ENCODE results near the gene MED13L. TPM values are rescaled to one million over a fixed set of nuclear protein-coding genes. Genes with fewer than 3 reads are reported as not detected.

MED13L gene
- total RNA-seq, 2 experiments from 2014 or later = 42.4 to 46.0 TPM

- Mint-ChIP-seq H3K4me3 (no peak overlapping the region), H3K36me3 (ENCODE audit: low read depth) (peaks cover 11% of the 10 kb centered on the region), H3K9me3 (no peaks in the 10 kb centered on the region), H3K27me3 (ENCODE audit: low read depth) (no peaks in the 10 kb centered on the region), H3K4me1 (ENCODE audit: low read depth) (peaks cover 19% of the 10 kb centered on the region), H3K27ac (no peak overlapping the region)
- DNase-seq = no peak
- CTCF ChIA-PET = interaction anchor here (0.6 to 1.8 kb wide), 19 partner anchors 8 to 366 kb away, joined by 3 to 5 read pairs (median 4); no protein-coding TSS in a partner anchor
- intact Hi-C loops (cut with micrococcal nuclease) = loop anchor here (1.0 to 5.0 kb wide), 5 partner anchors 68 to 708 kb away; no protein-coding TSS in a partner anchor
These were observed 278.6 kb downstream of the MED13L start for GRCh38 chr12:115998794-115999478.

GRCh38 chr12:115998119-115998633 lies 279.3 kb downstream of the MED13L start:
- Mint-ChIP-seq H3K9me3 (no peaks in the 10 kb centered on the region), H3K4me1 (ENCODE audit: low read depth) (peaks cover 19% of the 10 kb centered on the region), H3K4me3 (no peak overlapping the region), H3K36me3 (ENCODE audit: low read depth) (peaks cover 14% of the 10 kb centered on the region), H3K27ac (no peak overlapping the region), H3K27me3 (ENCODE audit: low read depth) (no peaks in the 10 kb centered on the region)
- DNase-seq = peak; percentile 32
- intact Hi-C loops (cut with micrococcal nuclease) = loop anchor here (1.0 to 5.0 kb wide), 5 partner anchors 69 to 709 kb away; no protein-coding TSS in a partner anchor
- CTCF ChIA-PET = interaction anchor here (0.7 to 1.8 kb wide), 20 partner anchors 9 to 602 kb away, joined by 3 to 6 read pairs (median 4); partner anchors contain the start of gene MAP1LC3B2

- H3K4me3 Mint-ChIP-seq = no peak overlapping the region
- no peaks in the 10 kb centered on the region for H3K27me3 Mint-ChIP-seq (ENCODE audit: low read depth)
- intact Hi-C loops (cut with micrococcal nuclease) = no loop called here
- H3K9me3 Mint-ChIP-seq = no peaks in the 10 kb centered on the region
- H3K36me3 Mint-ChIP-seq (ENCODE audit: low read depth) = peaks cover 12% of the 10 kb centered on the region
- peaks cover 15% of the 10 kb centered on the region for H3K4me1 Mint-ChIP-seq (ENCODE audit: low read depth)
- CTCF ChIA-PET = interaction anchor here (0.7 to 1.0 kb wide), 2 partner anchors 71 to 278 kb away, joined by 3 read pairs; no protein-coding TSS in a partner anchor
- no peak for DNase-seq
- H3K27ac Mint-ChIP-seq = no peak overlapping the region
These were observed 283.8 kb downstream of the MED13L start for GRCh38 chr12:115993737-115994136.

- Mint-ChIP-seq H3K4me3 (no peak overlapping the region), H3K9me3 (no peaks in the 10 kb centered on the region), H3K36me3 (ENCODE audit: low read depth) (peaks cover 19% of the 10 kb centered on the region), H3K4me1 (ENCODE audit: low read depth) (peaks cover 15% of the 10 kb centered on the region), H3K27me3 (ENCODE audit: low read depth) (no peaks in the 10 kb centered on the region), H3K27ac (no peak overlapping the region)
- CTCF ChIA-PET = no interaction called here
- intact Hi-C loops (cut with micrococcal nuclease) = no loop called here
- no peak for DNase-seq
These were observed 287.3 kb downstream of the MED13L start for GRCh38 chr12:115990241-115990640.

- intact Hi-C loops (cut with micrococcal nuclease) = no loop called here
These were observed 288.6 kb downstream of the MED13L start for GRCh38 chr12:115988625-115989563.

GRCh38 chr12:115988212-115988611 lies 289.3 kb downstream of the MED13L start:
- Mint-ChIP-seq H3K4me1 (ENCODE audit: low read depth) (peaks cover 15% of the 10 kb centered on the region), H3K4me3 (no peak overlapping the region), H3K27ac (no peak overlapping the region), H3K27me3 (ENCODE audit: low read depth) (no peaks in the 10 kb centered on the region), H3K9me3 (no peaks in the 10 kb centered on the region), H3K36me3 (ENCODE audit: low read depth) (peaks cover 17% of the 10 kb centered on the region)
- CTCF ChIA-PET = interaction anchor here (1.2 to 2.1 kb wide), 3 partner anchors 10 to 153 kb away, joined by 3 to 5 read pairs (median 4); no protein-coding TSS in a partner anchor
- no peak for DNase-seq
- intact Hi-C loops (cut with micrococcal nuclease) = no loop called here

More at GRCh38 chr12:115988625-115989563, 288.6 kb downstream of the MED13L start:
- no peak overlapping the region for H3K4me3 Mint-ChIP-seq
- no peaks in the 10 kb centered on the region for H3K27me3 Mint-ChIP-seq (ENCODE audit: low read depth)
- H3K4me1 Mint-ChIP-seq (ENCODE audit: low read depth) = peaks cover 15% of the 10 kb centered on the region
- CTCF ChIA-PET = interaction anchor here (1.1 to 2.1 kb wide), 3 partner anchors 9 to 247 kb away, joined by 3 to 5 read pairs (median 5); no protein-coding TSS in a partner anchor
- H3K27ac Mint-ChIP-seq = no peak overlapping the region
- peaks cover 19% of the 10 kb centered on the region for H3K36me3 Mint-ChIP-seq (ENCODE audit: low read depth)
- DNase-seq = no peak
- no peaks in the 10 kb centered on the region for H3K9me3 Mint-ChIP-seq

GRCh38 chr12:115984616-115985015 lies 292.9 kb downstream of the MED13L start:
- DNase-seq = no peak
- intact Hi-C loops (cut with micrococcal nuclease) = no loop called here
- Mint-ChIP-seq H3K9me3 (no peaks in the 10 kb centered on the region), H3K4me3 (no peak overlapping the region), H3K27ac (no peak overlapping the region), H3K27me3 (ENCODE audit: low read depth) (no peaks in the 10 kb centered on the region), H3K4me1 (ENCODE audit: low read depth) (peaks cover 10% of the 10 kb centered on the region), H3K36me3 (ENCODE audit: low read depth) (peaks cover 24% of the 10 kb centered on the region)
- CTCF ChIA-PET = no interaction called here

GRCh38 chr12:115983226-115983798 lies 294.2 kb downstream of the MED13L start:
- Mint-ChIP-seq H3K27me3 (ENCODE audit: low read depth) (no peaks in the 10 kb centered on the region), H3K4me3 (no peak overlapping the region), H3K9me3 (no peaks in the 10 kb centered on the region), H3K4me1 (ENCODE audit: low read depth) (no peaks in the 10 kb centered on the region), H3K27ac (no peak overlapping the region), H3K36me3 (ENCODE audit: low read depth) (peaks cover 24% of the 10 kb centered on the region)
- CTCF ChIA-PET = interaction anchor here (0.8 to 1.9 kb wide), 5 partner anchors 10 to 726 kb away, joined by 3 to 6 read pairs (median 4); no protein-coding TSS in a partner anchor
- peak; percentile 14 for DNase-seq
- intact Hi-C loops (cut with micrococcal nuclease) = no loop called here

GRCh38 chr12:115980339-115980738 lies 297.2 kb downstream of the MED13L start:
- H3K27me3 Mint-ChIP-seq (ENCODE audit: low read depth) = no peaks in the 10 kb centered on the region
- no peaks in the 10 kb centered on the region for H3K4me1 Mint-ChIP-seq (ENCODE audit: low read depth)
- CTCF ChIA-PET = interaction anchor here (0.8 kb wide), 1 partner anchor 579 kb away, joined by 5 read pairs; no protein-coding TSS in a partner anchor

GRCh38 chr12:115979851-115980250 lies 297.6 kb downstream of the MED13L start:
- Mint-ChIP-seq H3K4me3 (no peak overlapping the region), H3K4me1 (ENCODE audit: low read depth) (no peaks in the 10 kb centered on the region), H3K27me3 (ENCODE audit: low read depth) (no peaks in the 10 kb centered on the region), H3K36me3 (ENCODE audit: low read depth) (peaks cover 15% of the 10 kb centered on the region), H3K27ac (no peak overlapping the region), H3K9me3 (no peaks in the 10 kb centered on the region)
- intact Hi-C loops (cut with micrococcal nuclease) = no loop called here
- DNase-seq = no peak
- CTCF ChIA-PET = interaction anchor here (0.8 kb wide), 1 partner anchor 580 kb away, joined by 5 read pairs; no protein-coding TSS in a partner anchor

More at GRCh38 chr12:115980339-115980738, 297.2 kb downstream of the MED13L start:
- Mint-ChIP-seq H3K36me3 (ENCODE audit: low read depth) (peaks cover 15% of the 10 kb centered on the region), H3K27ac (no peak overlapping the region), H3K9me3 (no peaks in the 10 kb centered on the region), H3K4me3 (no peak overlapping the region)
- no peak for DNase-seq
- intact Hi-C loops (cut with micrococcal nuclease) = no loop called here

GRCh38 chr12:115979351-115979750 lies 298.1 kb downstream of the MED13L start:
- no peak overlapping the region for H3K27ac Mint-ChIP-seq
- no peak for DNase-seq
- peaks cover 15% of the 10 kb centered on the region for H3K36me3 Mint-ChIP-seq (ENCODE audit: low read depth)

More at GRCh38 chr12:115979351-115979750, 298.1 kb downstream of the MED13L start:
- intact Hi-C loops (cut with micrococcal nuclease) = no loop called here
- Mint-ChIP-seq H3K27me3 (ENCODE audit: low read depth) (no peaks in the 10 kb centered on the region), H3K4me3 (no peak overlapping the region), H3K4me1 (ENCODE audit: low read depth) (no peaks in the 10 kb centered on the region), H3K9me3 (no peaks in the 10 kb centered on the region)
- CTCF ChIA-PET = interaction anchor here (0.8 kb wide), 1 partner anchor 580 kb away, joined by 5 read pairs; no protein-coding TSS in a partner anchor
